ENCODE data around the gene ITPA. TPM values are rescaled to one million over a fixed set of nuclear protein-coding genes. Genes with fewer than 3 reads are reported as not detected.

ITPA gene
- total and polyA plus RNA-seq, 2 of the 13 experiments (the other 11 are each of a cell fraction or from before 2014, with no cell fraction given), result 60.1 to 103 TPM

DNA sequence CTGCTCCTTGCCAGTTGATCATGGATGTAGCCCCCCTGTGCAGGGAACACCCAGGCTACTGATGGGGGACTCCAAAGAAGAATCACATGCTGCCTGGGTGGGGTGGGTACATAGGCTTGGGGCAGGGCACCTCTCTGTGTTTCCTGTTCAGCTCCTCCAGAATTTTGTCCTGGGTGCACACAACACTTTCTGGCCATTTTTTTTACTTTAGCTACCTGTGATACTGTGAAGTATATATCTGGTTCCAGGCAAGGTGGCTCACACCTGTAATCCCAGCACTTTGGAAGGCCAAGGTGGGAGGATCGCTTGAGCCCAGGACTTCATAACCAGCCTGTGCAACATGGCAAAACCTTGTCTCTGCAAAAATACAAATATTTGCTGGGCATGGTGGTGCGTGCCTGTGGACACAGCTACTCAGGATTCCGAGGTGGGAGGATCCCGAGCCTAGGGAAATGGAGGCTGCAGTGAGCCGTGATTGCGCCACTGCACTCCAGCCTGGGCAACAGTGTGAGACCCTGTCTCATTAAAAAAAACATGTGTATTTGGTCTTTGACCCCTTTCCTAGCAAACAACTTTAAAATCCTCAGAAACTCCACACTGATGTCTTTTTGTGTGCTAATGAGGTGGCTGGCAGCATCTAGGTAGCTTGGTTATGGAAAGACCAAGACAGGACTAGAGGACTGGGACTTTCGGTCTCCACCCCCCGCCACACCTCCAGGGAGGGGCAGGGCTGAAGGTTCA is 15.6 kb downstream of the ITPA start (continued):
- no peak for TF ChIP-seq ZFP62 (CRISPR knock-in tag; IDR thresholded peaks at IDR 0.05)
- TF ChIP-seq YEATS2 (CRISPR knock-in tag; IDR thresholded peaks at IDR 0.05; ENCODE audit: borderline replicate concordance), result peak; percentile 53; the same call in 1 of the 2 replicates
- TF ChIP-seq ZNF354B (CRISPR knock-in tag; IDR thresholded peaks at IDR 0.05), result no peak
- peak; percentile 54; the same call in 1 of the 2 replicates for TF ChIP-seq NFYC (CRISPR knock-in tag; IDR thresholded peaks at IDR 0.05)
- TF ChIP-seq SRSF9 (IDR thresholded peaks at IDR 0.05; ENCODE audit: borderline replicate concordance, insufficient read depth, low read depth, low read length, poor library complexity, severe bottlenecking), result no peak
- TF ChIP-seq, protein P1, sequence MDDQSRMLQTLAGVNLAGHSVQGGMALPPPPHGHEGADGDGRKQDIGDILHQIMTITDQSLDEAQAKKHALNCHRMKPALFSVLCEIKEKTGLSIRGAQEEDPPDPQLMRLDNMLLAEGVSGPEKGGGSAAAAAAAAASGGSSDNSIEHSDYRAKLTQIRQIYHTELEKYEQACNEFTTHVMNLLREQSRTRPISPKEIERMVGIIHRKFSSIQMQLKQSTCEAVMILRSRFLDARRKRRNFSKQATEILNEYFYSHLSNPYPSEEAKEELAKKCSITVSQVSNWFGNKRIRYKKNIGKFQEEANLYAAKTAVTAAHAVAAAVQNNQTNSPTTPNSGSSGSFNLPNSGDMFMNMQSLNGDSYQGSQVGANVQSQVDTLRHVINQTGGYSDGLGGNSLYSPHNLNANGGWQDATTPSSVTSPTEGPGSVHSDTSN (CRISPR knock-in tag; IDR thresholded peaks at IDR 0.05; ENCODE audit: borderline replicate concordance), result no peak
- no peak for TF ChIP-seq SRSF1 (optimal IDR thresholded peaks at IDR 0.05; ENCODE audit: low read depth, low read length)
- TF ChIP-seq CBFB (CRISPR knock-in tag; IDR thresholded peaks at IDR 0.05), result peak; percentile 47; the same call in 1 of the 2 replicates
- TF ChIP-seq KLF13 (CRISPR knock-in tag; IDR thresholded peaks at IDR 0.05), result no peak
- TF ChIP-seq ZNF296 (CRISPR knock-in tag; conservative IDR thresholded peaks at IDR 0.05), result no peak
- TF ChIP-seq ZFP90 (CRISPR knock-in tag; IDR thresholded peaks at IDR 0.05; ENCODE audit: borderline replicate concordance), result peak; percentile 73; the same call in 1 of the 2 replicates
- no peak for TF ChIP-seq SMAD9 (CRISPR knock-in tag; IDR thresholded peaks at IDR 0.05)
- no peak for TF ChIP-seq ZNF138 (CRISPR knock-in tag; IDR thresholded peaks at IDR 0.05; ENCODE audit: low read depth)
- no peak; the same call in 1 of the 2 replicates for TF ChIP-seq ZNF567 (CRISPR knock-in tag; IDR thresholded peaks at IDR 0.05; ENCODE audit: borderline replicate concordance)
- TF ChIP-seq, protein P2, sequence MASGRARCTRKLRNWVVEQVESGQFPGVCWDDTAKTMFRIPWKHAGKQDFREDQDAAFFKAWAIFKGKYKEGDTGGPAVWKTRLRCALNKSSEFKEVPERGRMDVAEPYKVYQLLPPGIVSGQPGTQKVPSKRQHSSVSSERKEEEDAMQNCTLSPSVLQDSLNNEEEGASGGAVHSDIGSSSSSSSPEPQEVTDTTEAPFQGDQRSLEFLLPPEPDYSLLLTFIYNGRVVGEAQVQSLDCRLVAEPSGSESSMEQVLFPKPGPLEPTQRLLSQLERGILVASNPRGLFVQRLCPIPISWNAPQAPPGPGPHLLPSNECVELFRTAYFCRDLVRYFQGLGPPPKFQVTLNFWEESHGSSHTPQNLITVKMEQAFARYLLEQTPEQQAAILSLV (CRISPR knock-in tag; IDR thresholded peaks at IDR 0.05; ENCODE audit: borderline replicate concordance), result peak; percentile 89; the same call in 1 of the 2 replicates
- TF ChIP-seq MATR3 (CRISPR knock-in tag; IDR thresholded peaks at IDR 0.05), result no peak
- no peak for TF ChIP-seq MXI1 (IDR thresholded peaks at IDR 0.05; ENCODE audit: borderline replicate concordance, low read depth, low read length)
- peak; percentile 51 for TF ChIP-seq SP2 (CRISPR knock-in tag; IDR thresholded peaks at IDR 0.05)
- no peak; the same call in 1 of the 2 replicates for TF ChIP-seq SSRP1 (CRISPR knock-in tag; IDR thresholded peaks at IDR 0.05)
- no peak for TF ChIP-seq TMF1 (CRISPR knock-in tag; IDR thresholded peaks at IDR 0.05; ENCODE audit: low read depth)
- peak; percentile 79 for TF ChIP-seq ZNF263 (CRISPR knock-in tag; IDR thresholded peaks at IDR 0.05)
- no peak for TF ChIP-seq ZNF431 (CRISPR knock-in tag; IDR thresholded peaks at IDR 0.05; ENCODE audit: borderline replicate concordance, low read depth)
- no peak for TF ChIP-seq IKZF4 (CRISPR knock-in tag; IDR thresholded peaks at IDR 0.05; ENCODE audit: borderline replicate concordance, low read depth, not compliant biosample characterization)
- TF ChIP-seq, protein P3, sequence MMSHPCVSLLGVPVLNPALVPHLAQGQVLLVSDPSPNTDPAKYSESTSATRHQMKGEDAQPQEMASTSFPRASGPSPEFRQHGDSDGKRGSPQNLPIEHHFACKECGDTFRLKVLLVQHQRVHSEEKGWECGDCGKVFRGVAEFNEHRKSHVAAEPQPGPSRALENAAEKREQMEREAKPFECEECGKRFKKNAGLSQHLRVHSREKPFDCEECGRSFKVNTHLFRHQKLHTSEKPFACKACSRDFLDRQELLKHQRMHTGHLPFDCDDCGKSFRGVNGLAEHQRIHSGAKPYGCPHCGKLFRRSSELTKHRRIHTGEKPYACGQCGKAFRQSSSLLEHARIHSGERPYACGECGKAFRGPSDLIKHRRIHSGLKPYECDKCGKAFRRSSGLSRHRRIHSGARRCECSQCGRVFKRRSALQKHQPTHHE (CRISPR knock-in tag; IDR thresholded peaks at IDR 0.05; ENCODE audit: borderline replicate concordance), result no peak
- TF ChIP-seq ZNF225 (CRISPR knock-in tag; IDR thresholded peaks at IDR 0.05), result no peak

Measured in HepG2 (cell line).